ENCODE results near the gene TREML4. TPM values are rescaled to one million over a fixed set of nuclear protein-coding genes. Genes with fewer than 3 reads are reported as not detected.

TREML4 gene
- total and polyA plus RNA-seq, 2 of the 4 experiments (the other 2 are of a cell fraction) = not detected

GRCh38 chr6:41232667-41233066 is 4.5 kb downstream of the TREML4 start:
- Histone ChIP-seq H3K4ac (ENCODE audit: low read depth, low read length) (no peak overlapping the region), H2BK120ac (ENCODE audit: low read depth, low read length) (no peak overlapping the region), H2AK9ac (replicated peaks; ENCODE audit: low read depth, low read length, poor library complexity) (no peak overlapping the region), H3K27me3 (ENCODE audit: control insufficient read depth, insufficient read depth, low read length) (peaks cover 5% of the 10 kb centered on the region), H4K5ac (ENCODE audit: low read depth, low read length) (no peak overlapping the region), H3K79me1 (ENCODE audit: low read depth in 1 of 2, low read length in 2 of 2) (no peaks in the 10 kb centered on the region), H4K8ac (ENCODE audit: low read depth in 2 of 2, low read length in 2 of 2) (no peak overlapping the region), H3K9me3 (ENCODE audit: control insufficient read depth, insufficient read depth, low read length) (no peaks in the 10 kb centered on the region), H4K20me1 (ENCODE audit: insufficient read depth, low read length) (no peaks in the 10 kb centered on the region), H2BK15ac (ENCODE audit: low read depth, low read length) (no peak overlapping the region), H3K18ac (ENCODE audit: low read depth, low read length) (no peak overlapping the region), H2AFZ (replicated peaks; ENCODE audit: low read length, poor library complexity) (no peak overlapping the region), H3K9ac (ENCODE audit: low read depth, low read length) (no peak overlapping the region), H2BK20ac (ENCODE audit: low read depth, low read length) (no peak overlapping the region), H3K4me3 (ENCODE audit: insufficient read depth, low read depth, low read length) (no peak overlapping the region), H3K4me2 (ENCODE audit: low read depth, low read length) (no peak overlapping the region), H4K91ac (ENCODE audit: insufficient read depth, low read depth, low read length) (no peak overlapping the region), H3K56ac (ENCODE audit: extremely low read depth, insufficient read depth, low read length) (no peak overlapping the region), H3K9me1 (ENCODE audit: insufficient read depth, low read length) (no peaks in the 10 kb centered on the region), H3K14ac (replicated peaks; ENCODE audit: low read depth, low read length) (no peak overlapping the region), H2AK5ac (ENCODE audit: low read depth, low read length) (no peak overlapping the region), H3K23ac (ENCODE audit: low read depth, low read length) (no peak overlapping the region), H2BK5ac (ENCODE audit: low read depth, low read length, poor library complexity, severe bottlenecking) (no peak overlapping the region), H3K36me3 (ENCODE audit: control insufficient read depth, insufficient read depth, low read length) (no peaks in the 10 kb centered on the region), H3K27ac (ENCODE audit: insufficient read depth, low read length) (no peak overlapping the region), H3K4me1 (ENCODE audit: control insufficient read depth, insufficient read depth, low read length) (no peaks in the 10 kb centered on the region)
- no TSS peak for BruUV-seq (replicated peaks)
- no CpG with 5 or more reads among the region's 6 CpGs for WGBS, 2 experiments (ENCODE audit: extremely low coverage in 2 of 2, insufficient read length in 1 of 2)
- intact Hi-C loops (cut with micrococcal nuclease) = no loop called here
- dilution Hi-C loops (cut with HindIII; ENCODE audit: low sequenced_read_pairs, unreplicated experiment) = no loop called here
- ChIA-PET CTCF (no interaction called here), POLR2A (ENCODE audit: unreplicated experiment) (no interaction called here)
- no peak for ATAC-seq (ENCODE audit: low read depth)
- TF ChIP-seq POLR2A (IDR thresholded peaks at IDR 0.05; ENCODE audit: low read depth, low read length) (no peak), RFX5 (IDR thresholded peaks at IDR 0.05; ENCODE audit: low read depth, low read length) (no peak), FOS (IDR thresholded peaks at IDR 0.05; ENCODE audit: low read depth, low read length) (no peak), CEBPB (IDR thresholded peaks at IDR 0.05; ENCODE audit: low read depth, low read length) (no peak), CTCF (conservative IDR thresholded peaks at IDR 0.05; ENCODE audit: low read depth, low read length) (no peak), BHLHE40 (IDR thresholded peaks at IDR 0.05; ENCODE audit: low read depth, low read length) (no peak), ELK1 (IDR thresholded peaks at IDR 0.05; ENCODE audit: borderline replicate concordance, low read depth, low read length) (no peak), CHD1 (IDR thresholded peaks at IDR 0.05; ENCODE audit: low read depth, low read length) (no peak), MAFK (IDR thresholded peaks at IDR 0.05; ENCODE audit: low read depth, low read length) (no peak), RAD21 (IDR thresholded peaks at IDR 0.05; ENCODE audit: low read length) (no peak), RCOR1 (IDR thresholded peaks at IDR 0.05; ENCODE audit: insufficient replicate concordance, low read length) (no peak), MAZ (IDR thresholded peaks at IDR 0.05; ENCODE audit: borderline replicate concordance, low read depth, low read length) (no peak)
- in situ Hi-C loops (cut with MboI; ENCODE audit: low sequenced_read_pairs) = no loop called here
- no peak for DNase-seq
